ENCODE results near the gene TMEM184A. TPM values are rescaled to one million over a fixed set of nuclear protein-coding genes. Genes with fewer than 3 reads are reported as not detected.

Gene TMEM184A
- total and polyA plus RNA-seq, 2 of the 13 experiments (the other 11 are each of a cell fraction or from before 2014, with no cell fraction given), result 9.5 to 20.4 TPM

- TF ChIP-seq PRDM4 (CRISPR knock-in tag; IDR thresholded peaks at IDR 0.05; ENCODE audit: borderline replicate concordance), result no peak
- TF ChIP-seq ZMAT3 (CRISPR knock-in tag; conservative IDR thresholded peaks at IDR 0.05), result no peak
- TF ChIP-seq ZFAT (CRISPR knock-in tag; conservative IDR thresholded peaks at IDR 0.05), result no peak
- no peak for TF ChIP-seq ZSCAN12 (CRISPR knock-in tag; IDR thresholded peaks at IDR 0.05)
- no peak for TF ChIP-seq FIP1L1 (IDR thresholded peaks at IDR 0.05; ENCODE audit: borderline replicate concordance, insufficient read depth, low read depth, low read length)
- no peak for TF ChIP-seq ZEB1 (IDR thresholded peaks at IDR 0.05; ENCODE audit: insufficient replicate concordance, low read depth)
- TF ChIP-seq ZNF225 (CRISPR knock-in tag; IDR thresholded peaks at IDR 0.05), result peak; percentile 58; the same call in 1 of the 2 replicates
- TF ChIP-seq NFRKB (IDR thresholded peaks at IDR 0.05), result no peak
- TF ChIP-seq ZFP82 (CRISPR knock-in tag; IDR thresholded peaks at IDR 0.05; ENCODE audit: borderline replicate concordance), result peak; percentile 23; the same call in 1 of the 2 replicates
- no peak for TF ChIP-seq RFX5 (IDR thresholded peaks at IDR 0.05; ENCODE audit: low read depth, low read length)
- TF ChIP-seq ZNF616 (CRISPR knock-in tag; IDR thresholded peaks at IDR 0.05; ENCODE audit: low read depth), result 0 out of 2 replicates have a peak, but pooled peaks have one; percentile 32
- TF ChIP-seq ZMYM4 (CRISPR knock-in tag; IDR thresholded peaks at IDR 0.05), result peak; percentile 60
- TF ChIP-seq ZFY (CRISPR knock-in tag; IDR thresholded peaks at IDR 0.05), result peak; percentile 53
- TF ChIP-seq FUBP1 (CRISPR knock-in tag; IDR thresholded peaks at IDR 0.05; ENCODE audit: borderline replicate concordance), result no peak
- peak; percentile 55 for TF ChIP-seq KDM6A (CRISPR knock-in tag; IDR thresholded peaks at IDR 0.05; ENCODE audit: low read depth)
- TF ChIP-seq ZNF460 (CRISPR knock-in tag; IDR thresholded peaks at IDR 0.05; ENCODE audit: borderline replicate concordance), result peak; percentile 92
- TF ChIP-seq MAZ (IDR thresholded peaks at IDR 0.05; ENCODE audit: borderline replicate concordance, low read depth, low read length), result peak; percentile 88
- peak; percentile 90 for TF ChIP-seq MAZ (CRISPR knock-in tag; IDR thresholded peaks at IDR 0.05; ENCODE audit: low read depth)
- TF ChIP-seq AHDC1 (CRISPR knock-in tag; IDR thresholded peaks at IDR 0.05; ENCODE audit: borderline replicate concordance), result no peak; the same call in 1 of the 2 replicates
- TF ChIP-seq ZNF747 (CRISPR knock-in tag; IDR thresholded peaks at IDR 0.05; ENCODE audit: borderline replicate concordance), result peak; percentile 73; the same call in 1 of the 2 replicates
These were observed 19.1 kb downstream of the TMEM184A start (continued) for GRCh38 chr7:1536743-1537534.

Measured in HepG2 (cell line).